CD4-positive, alpha-beta T cell (primary cell): ENCODE measurements around the gene MTOR. TPM values are rescaled to one million over a fixed set of nuclear protein-coding genes. Genes with fewer than 3 reads are reported as not detected.

Experiments used
- ATAC-seq: fragments of 200-7000 bp; cut with Tn5 transposase; one replicate; pipeline ENCODE4 v1.10.0; 2022; ENCODE audit warnings: mild to moderate bottlenecking; ENCODE audit not compliant: poor library complexity
- CTCF ChIA-PET: fragments of 350-600 bp; sonication (Branson Sonifier 250); formaldehyde crosslinking; loops from one replicate; lab custom pipeline; 2021; ENCODE audit warnings: antibody characterized with exemption, inconsistent platforms; lab: Charles Lee
- POLR2A ChIA-PET: fragments of 350-600 bp; sonication (Branson Sonifier 250); formaldehyde crosslinking; loops from one replicate; lab custom pipeline; 2021; ENCODE audit warnings: antibody characterized with exemption, inconsistent platforms; lab: Charles Lee
- DNase-seq, 14 experiments: peaks; one replicate each; pipeline ENCODE4 v3.0.0-alpha.2; 2013 to 2020; ENCODE audit warnings: mixed read lengths in 2 of 14
- H3K27ac ChIP-seq, 2 donors: one replicate each; pipeline versions ENCODE4 v1.5.1 to v1.7.0; 2013; ENCODE audit warnings: low read length in 2 of 2, low read depth in 1 of 2, mild to moderate bottlenecking in 1 of 2
- H3K27me3 ChIP-seq, 2 experiments: 1 replicate in 1 of 2; 2 replicates in 1 of 2; pipeline versions ENCODE4 v1.6.1 to v1.7.0; 2013; ENCODE audit warnings: low read length in 2 of 2, control low read depth in 1 of 2, mild to moderate bottlenecking in 1 of 2, moderate library complexity in 1 of 2; ENCODE audit not compliant: insufficient read depth in 2 of 2, control insufficient read depth in 1 of 2
- H3K36me3 ChIP-seq: one replicate; pipeline ENCODE4 v1.6.1; 2013; ENCODE audit warnings: low read length, control low read depth; ENCODE audit not compliant: insufficient read depth
- H3K4me1 ChIP-seq: one replicate; pipeline ENCODE4 v1.6.1; 2013; ENCODE audit warnings: low read length, control low read depth; ENCODE audit not compliant: insufficient read depth
- H3K4me3 ChIP-seq: one replicate; pipeline ENCODE4 v1.5.1; 2013; ENCODE audit warnings: mild to moderate bottlenecking, low read length, moderate library complexity
- H3K9me3 ChIP-seq, 2 experiments: 1 replicate in 1 of 2; 2 replicates in 1 of 2; pipeline versions ENCODE4 v1.6.1 to v1.7.0; 2013; ENCODE audit warnings: low read length in 2 of 2, mild to moderate bottlenecking in 2 of 2, control low read depth in 1 of 2, moderate library complexity in 1 of 2; ENCODE audit not compliant: control insufficient read depth in 1 of 2, insufficient read depth in 1 of 2
- H3K27ac Mint-ChIP-seq: one replicate; pipeline ENCODE4 v1.8.0; 2020; ENCODE audit warnings: mixed read lengths
- H3K27me3 Mint-ChIP-seq: one replicate; pipeline ENCODE4 v1.8.0; 2021; ENCODE audit warnings: mixed read lengths
- H3K36me3 Mint-ChIP-seq: one replicate; pipeline ENCODE4 v1.8.0; 2021; ENCODE audit warnings: low read depth, mixed read lengths
- H3K4me1 Mint-ChIP-seq: one replicate; pipeline ENCODE4 v1.8.0; 2021; ENCODE audit warnings: low read depth, mixed read lengths
- H3K4me3 Mint-ChIP-seq: one replicate; pipeline ENCODE4 v1.8.0; 2020; ENCODE audit warnings: mild to moderate bottlenecking, mixed read lengths
- H3K9me3 Mint-ChIP-seq: one replicate; pipeline ENCODE4 v1.8.0; 2020; ENCODE audit warnings: mixed read lengths
- intact Hi-C, 2 experiments: fragments of 100-400 bp; cut with DNase I in 1 of 2; cut with micrococcal nuclease in 1 of 2; formaldehyde crosslinking; loops; one replicate each; pipeline versions ENCODE4 v1.15.1 to v1.9.0; 2023 to 2025; cut with DNase I, micrococcal nuclease
- total RNA-seq, 174 experiments: library from RNA in 2 of 174; stranded (reverse) in 2 of 174; gene quantifications; one replicate each; pipeline ENCODE4 v1.2.3 and lab custom pipeline; 2021 to 2026
- TF ChIP-seq, protein P1 (sequence below): fragments of 200-600 bp; IDR thresholded peaks from one replicate; pipeline ENCODE4 v1.8.0; 2022; ENCODE audit warnings: antibody characterized with exemption, mild to moderate bottlenecking

The MTOR gene
- total RNA-seq, 2 experiments from 2014 or later: 27.3 to 28.9 TPM

- POLR2A ChIA-PET: no interaction called here
- no peak for DNase-seq
- intact Hi-C loops: no loop called here
- Mint-ChIP-seq H3K27ac (no peak overlapping the region), H3K4me3 (no peak overlapping the region), H3K27me3 (no peaks in the 10 kb centered on the region), H3K4me1 (peaks cover 5% of the 10 kb centered on the region), H3K9me3 (no peaks in the 10 kb centered on the region), H3K36me3 (peaks cover 74% of the 10 kb centered on the region)
- H3K27ac ChIP-seq: no peak overlapping the region
- H3K4me1 ChIP-seq: no peaks in the 10 kb centered on the region
- no peak overlapping the region for H3K4me3 ChIP-seq
- CTCF ChIA-PET: no interaction called here
- TF ChIP-seq, protein P1, sequence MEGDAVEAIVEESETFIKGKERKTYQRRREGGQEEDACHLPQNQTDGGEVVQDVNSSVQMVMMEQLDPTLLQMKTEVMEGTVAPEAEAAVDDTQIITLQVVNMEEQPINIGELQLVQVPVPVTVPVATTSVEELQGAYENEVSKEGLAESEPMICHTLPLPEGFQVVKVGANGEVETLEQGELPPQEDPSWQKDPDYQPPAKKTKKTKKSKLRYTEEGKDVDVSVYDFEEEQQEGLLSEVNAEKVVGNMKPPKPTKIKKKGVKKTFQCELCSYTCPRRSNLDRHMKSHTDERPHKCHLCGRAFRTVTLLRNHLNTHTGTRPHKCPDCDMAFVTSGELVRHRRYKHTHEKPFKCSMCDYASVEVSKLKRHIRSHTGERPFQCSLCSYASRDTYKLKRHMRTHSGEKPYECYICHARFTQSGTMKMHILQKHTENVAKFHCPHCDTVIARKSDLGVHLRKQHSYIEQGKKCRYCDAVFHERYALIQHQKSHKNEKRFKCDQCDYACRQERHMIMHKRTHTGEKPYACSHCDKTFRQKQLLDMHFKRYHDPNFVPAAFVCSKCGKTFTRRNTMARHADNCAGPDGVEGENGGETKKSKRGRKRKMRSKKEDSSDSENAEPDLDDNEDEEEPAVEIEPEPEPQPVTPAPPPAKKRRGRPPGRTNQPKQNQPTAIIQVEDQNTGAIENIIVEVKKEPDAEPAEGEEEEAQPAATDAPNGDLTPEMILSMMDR: no peak
- no peak for ATAC-seq
- H3K36me3 ChIP-seq: peaks cover 49% of the 10 kb centered on the region
- H3K9me3 ChIP-seq: no peaks in the 10 kb centered on the region
- no peaks in the 10 kb centered on the region for H3K27me3 ChIP-seq
Observed at GRCh38 chr1:11156963-11157362, 105.4 kb downstream of the MTOR start.

GRCh38 chr1:11156441-11156840, 105.9 kb downstream of the MTOR start:
- peaks cover 74% of the 10 kb centered on the region for H3K36me3 Mint-ChIP-seq
- no peak for ATAC-seq

GRCh38 chr1:11153184-11153583, 109.2 kb downstream of the MTOR start:
- Histone ChIP-seq H3K27ac (no peak overlapping the region), H3K4me3 (no peak overlapping the region), H3K4me1 (no peaks in the 10 kb centered on the region), H3K36me3 (peaks cover 74% of the 10 kb centered on the region), H3K9me3 (no peaks in the 10 kb centered on the region), H3K27me3 (no peaks in the 10 kb centered on the region)
- Mint-ChIP-seq H3K27ac (no peak overlapping the region), H3K4me3 (no peak overlapping the region), H3K9me3 (no peaks in the 10 kb centered on the region), H3K4me1 (peaks cover 5% of the 10 kb centered on the region), H3K36me3 (peaks cover 91% of the 10 kb centered on the region), H3K27me3 (no peaks in the 10 kb centered on the region)
- intact Hi-C loops: no loop called here
- TF ChIP-seq, protein P1: no peak
- DNase-seq: no peak
- CTCF ChIA-PET: interaction anchor here (0.6 kb wide), 1 partner anchor 16 kb away, joined by 3 read pairs; no protein-coding TSS in a partner anchor
- POLR2A ChIA-PET: no interaction called here
- no peak for ATAC-seq

More at GRCh38 chr1:11156441-11156840, 105.9 kb downstream of the MTOR start:
- ChIA-PET CTCF (no interaction called here), POLR2A (no interaction called here)
- H3K27ac ChIP-seq: no peak overlapping the region
- TF ChIP-seq, protein P1: no peak
- H3K27ac Mint-ChIP-seq: no peak overlapping the region
- no peak for DNase-seq
- H3K36me3 ChIP-seq: peaks cover 54% of the 10 kb centered on the region
- intact Hi-C loops: no loop called here
- no peaks in the 10 kb centered on the region for H3K4me1 ChIP-seq
- H3K4me3 Mint-ChIP-seq: no peak overlapping the region
- no peaks in the 10 kb centered on the region for H3K27me3 ChIP-seq
- H3K9me3 ChIP-seq: no peaks in the 10 kb centered on the region
- no peaks in the 10 kb centered on the region for H3K9me3 Mint-ChIP-seq
- H3K27me3 Mint-ChIP-seq: no peaks in the 10 kb centered on the region
- H3K4me1 Mint-ChIP-seq: peaks cover 5% of the 10 kb centered on the region
- no peak overlapping the region for H3K4me3 ChIP-seq
